Eye (tissue), 1 donor: Measurements from ENCODE around the gene TBC1D3B.
"Not testable (repeated sequence)": the region's sequence is repeated elsewhere in the genome, so short reads cannot be mapped to it uniquely, and the experiment has no call there.

ENCODE experiments used
- DNase-seq: peaks from one replicate; pipeline ENCODE4 v3.0.0-alpha.2; 2015

Gene TBC1D3B

GRCh38 chr17:36176536-36176935, at the start of gene TBC1D3B:
Gene TBC1D3B, minus strand, starts transcription at chr17:36176636. Its CDS starts 1,586 bp downstream, at chr17:36175050.
- DNase-seq: not testable (repeated sequence)

GRCh38 chr17:36222967-36223366, 46.5 kb upstream of the TBC1D3B start:
- DNase-seq: not testable (repeated sequence)

GRCh38 chr17:36221581-36222100, 45.2 kb upstream of the TBC1D3B start:
- not testable (repeated sequence) for DNase-seq

GRCh38 chr17:36220737-36221580, 44.5 kb upstream of the TBC1D3B start:
- not testable (repeated sequence) for DNase-seq

GRCh38 chr17:36219556-36219955, 43.1 kb upstream of the TBC1D3B start:
- DNase-seq: not testable (repeated sequence)

GRCh38 chr17:36215406-36216308, 39.2 kb upstream of the TBC1D3B start:
- not testable (repeated sequence) for DNase-seq

- DNase-seq: no peak
Measured at GRCh38 chr17:36214918-36215317, 38.5 kb upstream of the TBC1D3B start.

GRCh38 chr17:36213695-36214094, 37.3 kb upstream of the TBC1D3B start:
- DNase-seq: no peak

- DNase-seq: no peak
Measured at GRCh38 chr17:36212966-36213365, 36.5 kb upstream of the TBC1D3B start.

GRCh38 chr17:36212272-36212605, 35.8 kb upstream of the TBC1D3B start:
- DNase-seq: no peak

- not testable (repeated sequence) for DNase-seq
Measured at GRCh38 chr17:36211484-36212271, 35.2 kb upstream of the TBC1D3B start.

GRCh38 chr17:36210439-36211211, 34.2 kb upstream of the TBC1D3B start, which contains the start of gene CCL4L2:
Gene CCL4L2, plus strand, starts transcription at chr17:36211063.
- not testable (repeated sequence) for DNase-seq

GRCh38 chr17:36209575-36209974, 33.1 kb upstream of the TBC1D3B start:
- no peak for DNase-seq

- not testable (repeated sequence) for DNase-seq
Measured at GRCh38 chr17:36207383-36207782, 30.9 kb upstream of the TBC1D3B start.

GRCh38 chr17:36206486-36206821, 30.0 kb upstream of the TBC1D3B start:
- DNase-seq: not testable (repeated sequence)

- DNase-seq: no peak
Measured at GRCh38 chr17:36205637-36206485, 29.4 kb upstream of the TBC1D3B start.

- no peak for DNase-seq
Measured at GRCh38 chr17:36204724-36205500, 28.5 kb upstream of the TBC1D3B start.

GRCh38 chr17:36203335-36203734, 26.9 kb upstream of the TBC1D3B start:
- DNase-seq: no peak

- DNase-seq: not testable (repeated sequence)
Measured at GRCh38 chr17:36201506-36201905, 25.1 kb upstream of the TBC1D3B start.

- DNase-seq: not testable (repeated sequence)
Measured at GRCh38 chr17:36201102-36201501, 24.7 kb upstream of the TBC1D3B start.
